Stimulated activated CD8-positive, alpha-beta memory T cell treated with anti-CD3 and anti-CD28 coated beads, Interleukin-2, amount 100 ng/mL, for 48 hours (primary cell): Measurements from ENCODE around the gene BIK.

Experiments used
- DNase-seq, 2 donors: peaks; one replicate each; pipeline ENCODE4 v3.0.0-alpha.2; 2020; ENCODE audit warnings: low read depth in 2 of 2

The BIK gene

DNA sequence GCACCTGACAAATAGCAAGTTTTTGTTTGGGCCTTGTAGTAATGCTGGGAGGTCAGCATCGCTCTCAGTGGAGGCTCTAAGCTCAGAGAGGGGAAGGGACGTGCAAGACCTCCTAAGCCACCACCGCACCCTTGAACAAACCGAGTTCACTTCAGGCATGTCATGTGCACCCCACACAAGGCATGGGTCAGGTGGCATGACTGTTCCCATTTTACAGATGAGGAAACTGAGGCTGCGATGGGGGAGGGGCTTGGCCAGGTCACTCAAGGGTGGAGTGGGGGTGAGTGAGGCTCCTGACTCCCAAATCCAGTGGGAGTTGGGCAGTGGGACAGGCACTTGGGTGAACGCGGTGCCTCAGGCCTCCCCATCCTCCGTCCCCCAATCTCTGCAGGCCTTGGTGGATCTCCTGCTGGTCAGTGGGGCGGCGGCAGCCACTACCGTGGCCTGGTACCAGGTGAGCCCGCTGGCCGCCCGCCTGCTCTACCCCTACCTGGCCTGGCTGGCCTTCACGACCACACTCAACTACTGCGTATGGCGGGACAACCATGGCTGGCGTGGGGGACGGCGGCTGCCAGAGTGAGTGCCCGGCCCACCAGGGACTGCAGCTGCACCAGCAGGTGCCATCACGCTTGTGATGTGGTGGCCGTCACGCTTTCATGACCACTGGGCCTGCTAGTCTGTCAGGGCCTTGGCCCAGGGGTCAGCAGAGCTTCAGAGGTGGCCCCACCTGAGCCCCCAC lies 52.0 kb downstream of the BIK start:
- no peak for DNase-seq

DNA sequence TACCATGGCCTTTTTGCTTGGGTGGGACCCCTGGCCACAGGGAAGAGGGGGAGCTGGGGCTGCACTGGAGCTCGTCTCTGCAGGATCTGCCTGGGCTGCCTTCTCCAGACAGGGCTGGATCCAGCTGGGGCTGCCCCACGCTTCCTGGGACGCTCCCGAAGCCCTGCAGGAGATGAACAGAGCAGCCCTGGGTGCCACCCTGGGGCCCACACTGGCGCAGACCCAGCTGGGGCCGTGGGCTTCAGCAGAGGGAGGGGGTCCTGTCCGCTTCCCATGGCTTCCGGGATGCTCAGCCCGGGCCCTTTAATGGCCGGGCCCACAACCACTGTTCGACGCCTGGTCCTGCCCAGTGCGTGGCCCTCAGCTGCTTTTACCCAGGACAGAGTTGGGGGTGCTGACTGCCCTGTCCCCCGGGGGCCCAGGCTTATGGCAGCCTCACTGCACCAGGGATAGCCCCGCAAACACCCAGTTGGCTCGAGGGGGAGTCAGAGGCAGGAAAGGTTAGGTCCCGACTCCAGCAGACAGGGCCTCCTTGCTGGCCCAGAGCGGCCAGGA lies 52.8 kb downstream of the BIK start:
- DNase-seq: no peak

- DNase-seq: no peak
These were observed 54.1 kb downstream of the BIK start for GRCh38 chr22:43164636-43165035.

DNA sequence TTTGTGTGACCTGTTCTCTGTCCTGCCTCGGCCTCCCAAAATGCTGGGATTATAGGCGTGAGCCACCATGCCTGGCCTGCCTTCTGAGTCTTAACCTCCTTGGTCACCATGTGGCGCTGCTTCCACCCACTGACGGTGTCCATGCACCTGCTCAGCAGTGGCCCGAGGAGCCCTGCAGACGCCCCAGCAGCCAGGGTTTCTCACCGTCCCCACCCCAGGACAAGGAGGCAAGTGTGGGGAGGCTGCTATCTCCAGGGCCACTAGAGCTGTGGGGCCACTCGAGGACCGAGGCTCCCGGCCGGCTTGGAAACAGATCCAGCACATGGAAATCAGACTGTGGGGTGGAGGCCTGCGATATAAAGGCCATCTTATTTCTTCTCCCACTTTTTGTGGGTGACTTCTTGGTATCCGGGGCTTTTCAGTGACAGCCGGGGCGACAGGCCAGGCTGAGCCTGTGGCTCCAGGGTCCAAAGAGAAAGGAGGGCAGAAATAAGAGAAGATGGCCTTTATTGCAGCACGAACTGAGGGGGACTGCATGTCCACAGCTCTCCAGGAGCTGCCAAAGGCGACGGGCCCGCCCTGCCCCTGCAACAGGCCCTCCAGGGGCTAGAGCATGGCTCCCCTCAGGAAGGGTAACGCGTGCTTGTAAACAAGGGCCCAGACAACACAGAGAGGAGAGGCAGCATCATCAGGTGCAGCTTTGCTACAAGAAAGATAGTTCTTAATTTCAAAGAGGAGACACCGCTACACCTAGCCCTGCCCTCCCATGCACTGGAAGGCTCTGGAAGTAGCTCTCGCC lies 55.8 kb downstream of the BIK start:
- DNase-seq: no peak

DNA sequence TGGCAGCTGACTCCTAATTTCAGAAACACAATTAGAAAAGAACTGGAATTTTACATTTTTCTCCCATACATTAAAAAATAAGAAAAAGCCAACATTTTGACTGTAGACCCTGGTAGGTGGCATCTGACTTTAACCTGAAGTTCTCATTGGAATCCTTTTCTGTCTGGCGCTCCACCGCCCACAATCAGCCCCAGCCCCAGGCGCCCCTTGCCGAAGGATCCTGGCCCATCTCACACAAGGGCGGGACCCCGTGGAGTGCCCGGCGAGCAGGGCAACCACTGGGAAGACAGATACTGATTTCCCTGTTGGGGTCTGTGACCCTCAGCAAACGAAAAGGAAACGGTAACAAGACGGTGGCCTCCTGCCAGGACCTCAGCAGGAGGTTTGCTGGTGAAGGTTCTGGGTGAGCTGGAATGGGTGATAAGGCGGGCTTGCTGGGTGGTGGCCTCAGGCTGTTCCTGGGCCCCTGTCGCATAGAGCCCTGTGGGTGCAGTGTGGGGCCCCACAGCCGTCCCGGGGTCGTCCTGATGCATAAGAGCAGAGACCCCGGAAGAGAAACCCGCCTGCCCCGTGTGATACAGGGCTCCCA lies 56.5 kb downstream of the BIK start:
- no peak for DNase-seq

DNA sequence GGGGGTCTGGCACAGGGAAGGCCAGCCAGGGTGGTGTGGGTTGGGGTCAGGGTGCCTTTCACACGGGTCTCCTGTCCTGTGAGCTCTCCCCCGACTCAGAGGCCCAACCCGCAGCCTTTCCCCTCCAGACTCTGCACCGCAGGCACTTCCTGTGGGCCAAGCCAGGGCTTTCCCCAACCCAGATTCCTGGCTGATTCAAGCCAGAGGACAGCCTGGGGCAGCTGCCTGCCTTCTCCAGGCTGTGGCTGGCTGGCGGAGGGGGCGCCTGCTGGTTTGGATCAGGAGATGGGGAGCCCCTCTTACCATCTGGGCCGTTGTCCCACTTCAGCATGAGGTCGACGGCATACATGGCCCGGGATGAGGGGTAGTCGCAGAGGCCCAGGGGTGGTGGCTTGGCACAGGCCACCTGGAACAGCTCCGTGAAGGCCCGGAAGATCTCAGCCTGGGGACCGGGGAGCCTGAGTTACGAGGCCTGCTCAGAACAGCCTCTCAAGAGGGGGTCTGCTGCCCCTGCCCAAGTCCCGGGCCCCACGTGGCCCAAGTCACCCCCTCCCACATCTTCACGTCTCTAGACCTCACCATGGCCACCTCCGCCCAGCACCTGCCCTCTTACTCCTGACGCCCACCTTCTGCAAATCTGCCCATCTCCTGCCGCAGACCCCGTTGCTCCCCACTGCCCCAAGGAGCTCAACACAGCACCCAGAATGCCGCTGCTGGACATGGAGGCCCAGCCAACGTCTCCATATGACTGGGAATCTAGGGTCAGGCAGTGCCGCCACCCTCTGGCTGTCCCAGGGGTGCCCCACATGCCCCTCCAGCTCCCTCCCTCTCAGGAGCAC lies 58.1 kb downstream of the BIK start:
- DNase-seq: no peak

- no peak for DNase-seq
These were observed 59.0 kb downstream of the BIK start for GRCh38 chr22:43169310-43170130.

DNA sequence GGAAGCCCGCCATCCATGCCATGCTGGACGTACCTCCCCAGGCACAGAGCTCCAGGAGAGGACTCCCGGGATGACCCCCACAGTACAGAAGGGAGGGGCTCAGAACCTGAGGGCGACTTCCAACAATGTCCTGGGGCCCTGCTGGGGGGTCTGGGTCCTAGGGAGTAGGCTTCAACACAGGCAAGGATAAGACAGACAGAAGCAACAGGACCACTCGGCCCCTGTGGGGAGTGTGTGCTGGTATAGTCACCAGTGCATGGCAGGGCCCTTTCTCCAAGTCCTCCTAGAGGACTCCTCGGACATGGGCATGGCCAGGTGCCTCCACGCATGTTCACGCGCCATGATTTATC lies 59.6 kb downstream of the BIK start:
- no peak for DNase-seq

- no peak for DNase-seq
These were observed 60.5 kb downstream of the BIK start for GRCh38 chr22:43171019-43171491.

GRCh38 chr22:43171607-43172006 lies 61.1 kb downstream of the BIK start:
- no peak for DNase-seq

GRCh38 chr22:43172191-43172590 lies 61.6 kb downstream of the BIK start:
- no peak for DNase-seq

- DNase-seq: no peak
These were observed 63.0 kb downstream of the BIK start for GRCh38 chr22:43173566-43173965.

DNA sequence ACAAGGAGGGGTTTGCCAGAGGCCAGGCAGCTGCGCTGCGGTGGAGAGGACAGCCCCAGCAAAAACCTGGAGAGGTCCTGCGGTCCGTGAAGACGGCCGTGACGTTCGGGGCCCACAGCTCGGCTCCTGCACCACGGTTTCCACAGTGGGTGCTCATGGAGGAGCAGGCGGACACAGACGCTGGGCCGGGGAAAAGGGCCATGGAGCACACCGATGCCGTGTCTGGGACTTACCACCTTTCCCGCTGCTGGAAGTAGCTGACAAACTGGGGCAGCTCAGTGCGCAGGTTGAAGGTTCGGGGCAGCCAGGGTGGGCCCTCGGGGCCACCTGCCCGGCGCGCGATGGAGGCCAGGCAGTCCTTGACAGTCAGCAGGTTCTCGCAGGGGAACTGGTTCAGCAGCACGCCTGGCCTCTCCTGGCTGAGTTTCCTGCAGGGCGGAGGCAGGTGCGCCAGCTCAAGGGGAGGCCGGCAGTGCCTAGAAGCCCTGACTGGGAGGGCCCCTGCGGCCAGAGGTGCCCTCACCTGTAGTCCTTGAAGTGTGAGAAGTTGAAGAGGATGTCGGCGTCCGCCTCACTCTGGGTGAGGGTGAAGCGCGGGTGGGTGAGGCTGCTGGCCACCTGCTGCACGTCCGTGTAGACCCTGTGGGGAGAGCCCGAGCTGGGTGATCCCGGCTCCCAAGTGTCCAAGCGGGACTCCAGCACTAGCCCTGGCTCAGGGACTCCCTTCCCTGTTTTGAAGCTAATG lies 63.6 kb downstream of the BIK start:
- no peak for DNase-seq

- DNase-seq: no peak
These were observed 64.5 kb downstream of the BIK start for GRCh38 chr22:43174941-43175531.

- no peak for DNase-seq
These were observed 65.5 kb downstream of the BIK start for GRCh38 chr22:43176090-43176489.

- no peak for DNase-seq
These were observed 66.9 kb downstream of the BIK start for GRCh38 chr22:43177479-43177878.
